Common myeloid progenitor, CD34-positive (primary cell): Measurements from ENCODE around the gene FRMD8.

ENCODE experiments used
- CTCF ChIA-PET: fragments of 350-600 bp; sonication (Branson Sonifier 250); formaldehyde crosslinking; loops from one replicate; lab custom pipeline; 2021; ENCODE audit warnings: antibody characterized with exemption; lab: Charles Lee
- POLR2A ChIA-PET: fragments of 350-600 bp; sonication (Branson Sonifier 250); formaldehyde crosslinking; loops from one replicate; lab custom pipeline; 2021; ENCODE audit warnings: antibody characterized with exemption; lab: Charles Lee
- DNase-seq, 3 donors: peaks; one replicate each; pipeline versions ENCODE4 v3.0.0 to v3.0.0-alpha.2; 2013
- H3K27ac ChIP-seq, 2 experiments: 1 replicate in 1 of 2; 2 replicates in 1 of 2; pipeline ENCODE4 v1.7.0; 2013; ENCODE audit warnings: inconsistent platforms in 2 of 2, low read length in 2 of 2, mild to moderate bottlenecking in 2 of 2, low read depth in 1 of 2, moderate library complexity in 1 of 2; ENCODE audit not compliant: severe bottlenecking in 2 of 2, insufficient read depth in 1 of 2, poor library complexity in 1 of 2
- H3K27me3 ChIP-seq, 5 experiments: replicated peaks in 2 of 5; 1 replicate in 3 of 5; 2 replicates in 2 of 5; pipeline versions ENCODE4 v1.6.1 to v1.7.0; 2013; ENCODE audit warnings: low read length in 4 of 5, mild to moderate bottlenecking in 2 of 5, moderate library complexity in 2 of 5, inconsistent platforms in 1 of 5; ENCODE audit not compliant: insufficient read depth in 5 of 5, control insufficient read depth in 4 of 5
- H3K36me3 ChIP-seq, 4 experiments: 1 replicate in 2 of 4; 2 replicates in 2 of 4; pipeline versions ENCODE4 v1.6.1 to v1.7.0; 2013; ENCODE audit warnings: low read length in 3 of 4, control low read depth in 1 of 4, mild to moderate bottlenecking in 1 of 4; ENCODE audit not compliant: control insufficient read depth in 4 of 4, insufficient read depth in 4 of 4
- H3K4me1 ChIP-seq, 4 experiments: 1 replicate in 3 of 4; 2 replicates in 1 of 4; pipeline versions ENCODE4 v1.6.1 to v1.7.1; 2013; ENCODE audit warnings: low read length in 3 of 4, mild to moderate bottlenecking in 3 of 4, control low read depth in 1 of 4, inconsistent platforms in 1 of 4, moderate library complexity in 1 of 4; ENCODE audit not compliant: control insufficient read depth in 4 of 4, insufficient read depth in 4 of 4; ENCODE audit errors: control extremely low read depth in 1 of 4
- H3K4me3 ChIP-seq, 7 experiments: 1 replicate in 4 of 7; 2 replicates in 3 of 7; pipeline versions ENCODE4 v1.5.1 to v1.7.0; 2013; ENCODE audit warnings: mild to moderate bottlenecking in 7 of 7, low read length in 6 of 7, moderate library complexity in 6 of 7, inconsistent platforms in 2 of 7, low read depth in 2 of 7, control low read depth in 1 of 7; ENCODE audit not compliant: insufficient read depth in 4 of 7, control insufficient read depth in 1 of 7; ENCODE audit errors: extremely low read depth in 1 of 7
- H3K9me3 ChIP-seq, 5 experiments: 1 replicate in 4 of 5; 2 replicates in 1 of 5; pipeline versions ENCODE4 v1.6.1 to v1.7.1; 2013; ENCODE audit warnings: low read length in 4 of 5, mild to moderate bottlenecking in 2 of 5, inconsistent platforms in 1 of 5, low read depth in 1 of 5, moderate library complexity in 1 of 5; ENCODE audit not compliant: control insufficient read depth in 4 of 5, insufficient read depth in 2 of 5; ENCODE audit errors: control extremely low read depth in 1 of 5
- WGBS: methylation state at CpG from one replicate; pipeline ENCODE4 v1.1.5; 2013; ENCODE audit not compliant: insufficient coverage; 5-methylcytosine and 5-hydroxymethylcytosine counted together

Gene FRMD8

GRCh38 chr11:65415499-65416340 lies 29.3 kb downstream of the FRMD8 start:
- H3K27ac ChIP-seq: peak overlapping the region in 1 of 2 experiments; percentile 100

GRCh38 chr11:65416341-65416824 lies 29.9 kb downstream of the FRMD8 start:
- Histone ChIP-seq H3K27ac (peak overlapping the region in 1 of 2 experiments; percentile 100), H3K27me3 (no peaks in the 10 kb centered on the region), H3K4me3 (peak overlapping the region; percentile 18 to 99 (median 64)), H3K4me1 (peaks cover 9 to 60% (median 58%) of the 10 kb centered on the region in 4 experiments), H3K9me3 (no peaks in the 10 kb centered on the region), H3K36me3 (peaks cover 0 to 20% (median 13%) of the 10 kb centered on the region in 4 experiments)
- 3% methylated on average over 17 of the region's 18 CpGs for WGBS
- ChIA-PET CTCF (interaction anchor here (0.6 to 8.8 kb wide), 29 partner anchors 9 to 100 kb away, joined by 3 to 85 read pairs (median 7); partner anchors contain the start of genes FRMD8, MALAT1 and SLC25A45), POLR2A (interaction anchor here (0.6 to 17.4 kb wide), 9 partner anchors 9 to 87 kb away, joined by 3 to 747 read pairs (median 4); partner anchors contain the start of genes MALAT1, NEAT1 and SLC25A45)
- peak; percentile 78 to 88 (median 86) for DNase-seq

More at GRCh38 chr11:65415499-65416340, 29.3 kb downstream of the FRMD8 start:
- ChIA-PET POLR2A (interaction anchor here (0.6 to 17.4 kb wide), 11 partner anchors 9 to 88 kb away, joined by 3 to 747 read pairs (median 4); partner anchors contain the start of genes MALAT1, NEAT1 and SLC25A45), CTCF (interaction anchor here (0.7 to 8.8 kb wide), 27 partner anchors 10 to 93 kb away, joined by 3 to 85 read pairs (median 7); partner anchors contain the start of genes FRMD8, MALAT1 and SLC25A45)
- Histone ChIP-seq H3K4me1 (peaks cover 9 to 53% (median 51%) of the 10 kb centered on the region in 4 experiments), H3K4me3 (peak overlapping the region in 6 of 7 experiments; percentile 47 to 99 (median 70)), H3K36me3 (peaks cover 0 to 26% (median 19%) of the 10 kb centered on the region in 4 experiments), H3K9me3 (no peaks in the 10 kb centered on the region), H3K27me3 (no peaks in the 10 kb centered on the region)
- 79% methylated on average over 10 of the region's 11 CpGs for WGBS
- DNase-seq: no peak

GRCh38 chr11:65416841-65417701 lies 30.6 kb downstream of the FRMD8 start:
- H3K36me3 ChIP-seq: peaks cover 0 to 13% (median 7%) of the 10 kb centered on the region in 4 experiments
- CTCF ChIA-PET: interaction anchor here (0.6 to 8.8 kb wide), 29 partner anchors 9 to 100 kb away, joined by 3 to 85 read pairs (median 5); partner anchors contain the start of genes FRMD8, MALAT1, SLC25A45 and TIGD3
- peak in 1 of 3 donors; percentile 50 for DNase-seq
- H3K4me3 ChIP-seq: peak overlapping the region in 6 of 7 experiments; percentile 20 to 99 (median 70)
- 22% methylated on average over 10 of the region's 14 CpGs for WGBS
- POLR2A ChIA-PET: interaction anchor here (0.6 to 17.4 kb wide), 9 partner anchors 9 to 86 kb away, joined by 3 to 747 read pairs (median 4); partner anchors contain the start of genes MALAT1, NEAT1 and SLC25A45
- no peaks in the 10 kb centered on the region for H3K9me3 ChIP-seq
- H3K27me3 ChIP-seq: no peaks in the 10 kb centered on the region
- H3K27ac ChIP-seq: peak overlapping the region; percentile 99 to 100
- peaks cover 9 to 66% (median 64%) of the 10 kb centered on the region in 4 experiments for H3K4me1 ChIP-seq

GRCh38 chr11:65417702-65418430 lies 31.4 kb downstream of the FRMD8 start:
- DNase-seq: peak in 2 of 3 donors; percentile 69 to 76
- WGBS: 2% methylated on average over 15 of the region's 19 CpGs
- Histone ChIP-seq H3K27me3 (no peaks in the 10 kb centered on the region), H3K36me3 (peaks cover 0 to 8% (median 5%) of the 10 kb centered on the region in 4 experiments), H3K4me1 (peaks cover 9 to 66% (median 64%) of the 10 kb centered on the region in 4 experiments), H3K9me3 (no peaks in the 10 kb centered on the region), H3K4me3 (peak overlapping the region in 6 of 7 experiments; percentile 20 to 99 (median 77)), H3K27ac (peak overlapping the region; percentile 99 to 100)
- ChIA-PET CTCF (interaction anchor here (0.9 to 8.8 kb wide), 15 partner anchors 8 to 91 kb away, joined by 3 to 85 read pairs (median 9); partner anchors contain the start of gene SLC25A45), POLR2A (interaction anchor here (0.6 to 17.4 kb wide), 14 partner anchors 8 to 176 kb away, joined by 3 to 747 read pairs (median 14); partner anchors contain the start of genes MALAT1, NEAT1 and SLC25A45)

GRCh38 chr11:65418431-65418680 lies 31.9 kb downstream of the FRMD8 start:
- H3K4me1 ChIP-seq: peaks cover 9 to 71% (median 65%) of the 10 kb centered on the region in 4 experiments
- H3K27me3 ChIP-seq: no peaks in the 10 kb centered on the region
- peak overlapping the region in 4 of 7 experiments; percentile 76 to 99 (median 84) for H3K4me3 ChIP-seq
- WGBS: 6% methylated on average over 3 of the region's 4 CpGs
- DNase-seq: no peak
- CTCF ChIA-PET: interaction anchor here (1.2 to 8.8 kb wide), 9 partner anchors 7 to 90 kb away, joined by 3 to 85 read pairs (median 15); partner anchors contain the start of genes MALAT1 and SLC25A45
- H3K9me3 ChIP-seq: no peaks in the 10 kb centered on the region
- peak overlapping the region; percentile 99 to 100 for H3K27ac ChIP-seq
- POLR2A ChIA-PET: interaction anchor here (1.2 to 17.4 kb wide), 10 partner anchors 7 to 175 kb away, joined by 3 to 747 read pairs (median 34); partner anchors contain the start of genes MALAT1, NEAT1 and SLC25A45
- H3K36me3 ChIP-seq: peaks cover 0 to 10% (median 5%) of the 10 kb centered on the region in 4 experiments
